ENCODE measurements around the gene GBP1. TPM values are rescaled to one million over a fixed set of nuclear protein-coding genes. Genes with fewer than 3 reads are reported as not detected.

Gene GBP1
- total and polyA plus RNA-seq, 8 donors: 38.7 to 64.3 (median 44.7) TPM

- no peak for ATAC-seq
- peak overlapping the region in 1 of 2 donors; percentile 33 for H3K4me3 ChIP-seq
- intact Hi-C loops (cut with DNase I): no loop called here
- no peaks in the 10 kb centered on the region for H3K27me3 ChIP-seq
- no peaks in the 10 kb centered on the region for H3K36me3 ChIP-seq
- H3K27ac ChIP-seq: peak overlapping the region in 1 of 2 donors; percentile 65
- TF ChIP-seq CTCF (IDR thresholded peaks at IDR 0.05): no peak
- H3K9me3 ChIP-seq: no peaks in the 10 kb centered on the region
- H3K4me1 ChIP-seq: peaks cover 0 to 14% of the 10 kb centered on the region in 2 donors
- DNase-seq: no peak
These were observed 5.5 kb upstream of the GBP1 start for GRCh38 chr1:89070509-89070908.

DNA sequence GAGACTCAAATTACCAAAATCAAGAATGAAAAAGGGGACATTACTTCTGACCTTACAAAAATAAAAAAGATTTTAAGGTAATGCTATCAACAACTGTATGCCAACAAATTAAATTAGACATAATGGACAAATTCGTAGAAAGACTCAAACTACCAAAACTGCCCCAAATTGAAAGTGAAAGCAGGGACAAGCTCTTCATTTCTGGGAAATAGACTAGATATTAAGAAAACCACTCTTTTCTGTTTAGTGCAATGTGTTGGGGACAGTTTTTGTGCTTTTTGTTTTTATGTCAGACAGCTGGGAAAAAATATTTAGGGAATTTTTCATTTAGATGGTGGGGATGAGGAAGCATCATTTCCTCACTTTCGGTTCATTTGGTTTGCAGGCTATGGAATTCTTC is 4.9 kb upstream of the GBP1 start:
- peak overlapping the region; percentile 5 to 33 for H3K4me3 ChIP-seq
- DNase-seq: no peak
- peaks cover 0 to 17% of the 10 kb centered on the region in 2 donors for H3K4me1 ChIP-seq
- ATAC-seq: no peak
- H3K27ac ChIP-seq: peak overlapping the region; percentile 35 to 65
- no peak for TF ChIP-seq CTCF (IDR thresholded peaks at IDR 0.05)
- no peaks in the 10 kb centered on the region for H3K9me3 ChIP-seq
- H3K36me3 ChIP-seq: no peaks in the 10 kb centered on the region
- H3K27me3 ChIP-seq: no peaks in the 10 kb centered on the region
- intact Hi-C loops (cut with DNase I): no loop called here

DNA sequence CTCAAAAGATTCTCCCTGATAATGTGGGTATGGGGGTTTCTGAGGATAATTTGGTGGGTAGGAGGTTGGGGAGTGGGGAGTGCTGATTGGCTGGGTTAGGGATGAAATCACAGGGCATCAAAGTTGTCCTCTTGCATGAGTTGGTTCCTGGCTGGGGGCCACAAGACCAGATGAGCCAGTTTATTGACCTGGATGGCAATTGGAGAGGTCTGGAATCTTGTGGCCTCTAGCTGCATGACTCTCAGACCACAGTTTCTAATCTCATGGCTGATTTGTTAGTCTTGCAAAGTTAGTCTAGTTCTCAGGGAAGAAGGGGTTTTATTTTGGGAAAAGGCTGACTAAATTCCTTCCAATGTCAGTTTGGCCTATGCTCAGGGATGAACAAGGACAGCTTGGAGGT is 3.3 kb upstream of the GBP1 start:
- DNase-seq (no peak), ATAC-seq (no peak)
- intact Hi-C loops (cut with DNase I): no loop called here
- Histone ChIP-seq H3K27ac (no peak overlapping the region), H3K27me3 (no peaks in the 10 kb centered on the region), H3K9me3 (no peaks in the 10 kb centered on the region), H3K4me3 (no peak overlapping the region), H3K4me1 (peaks cover 3 to 23% of the 10 kb centered on the region in 2 donors), H3K36me3 (no peaks in the 10 kb centered on the region)
- TF ChIP-seq CTCF (IDR thresholded peaks at IDR 0.05): no peak

- H3K27me3 ChIP-seq: no peaks in the 10 kb centered on the region
- peak; percentile 76 for ATAC-seq
- H3K27ac ChIP-seq: peak overlapping the region; percentile 80 to 91
- peaks cover 7 to 48% of the 10 kb centered on the region in 2 donors for H3K4me1 ChIP-seq
- intact Hi-C loops (cut with DNase I): no loop called here
- peak overlapping the region; percentile 39 to 61 for H3K4me3 ChIP-seq
- H3K9me3 ChIP-seq: no peaks in the 10 kb centered on the region
- DNase-seq: peak in 2 of 4 donors; percentile 20 to 29
- TF ChIP-seq CTCF (IDR thresholded peaks at IDR 0.05): no peak
- H3K36me3 ChIP-seq: peaks cover 0 to 16% of the 10 kb centered on the region in 2 donors
These were observed 376 bp downstream of the GBP1 start for GRCh38 chr1:89064632-89065031.

GRCh38 chr1:89063094-89063493 is 1.9 kb downstream of the GBP1 start:
- H3K36me3 ChIP-seq: peaks cover 0 to 31% of the 10 kb centered on the region in 2 donors

More at GRCh38 chr1:89063094-89063493, 1.9 kb downstream of the GBP1 start:
- peak overlapping the region in 1 of 2 donors; percentile 61 for H3K4me3 ChIP-seq
- peaks cover 7 to 47% of the 10 kb centered on the region in 2 donors for H3K4me1 ChIP-seq
- no peaks in the 10 kb centered on the region for H3K9me3 ChIP-seq
- DNase-seq (no peak), ATAC-seq (no peak)
- peak overlapping the region in 1 of 2 donors; percentile 91 for H3K27ac ChIP-seq
- no peak for TF ChIP-seq CTCF (IDR thresholded peaks at IDR 0.05)
- H3K27me3 ChIP-seq: no peaks in the 10 kb centered on the region
- intact Hi-C loops (cut with DNase I): no loop called here

Data from left lung (tissue), 10 donors.